ENCODE data around the gene CSNK2B.

CSNK2B gene

GRCh38 chr6:31662124-31662723, 3.7 kb upstream of the CSNK2B start:
- Histone ChIP-seq H3K27ac (no peak overlapping the region), H3K36me3 (replicated peaks) (peaks cover 18% of the 10 kb centered on the region), H3K4me3 (ENCODE audit: low read depth, low read length) (no peak overlapping the region), H3K27me3 (replicated peaks) (no peaks in the 10 kb centered on the region)
- in situ Hi-C loops (cut with HindIII; ENCODE audit: low pct_ligation_motif_present, low sequenced_read_pairs) = no loop called here
- no peak for TF ChIP-seq CTCF (IDR thresholded peaks at IDR 0.05; ENCODE audit: low read depth, low read length, missing control alignments)
- no peak for DNase-seq

- in situ Hi-C loops (cut with HindIII; ENCODE audit: low pct_ligation_motif_present, low sequenced_read_pairs) = no loop called here
- TF ChIP-seq CTCF (IDR thresholded peaks at IDR 0.05; ENCODE audit: low read depth, low read length, missing control alignments) = no peak
- DNase-seq = no peak
- Histone ChIP-seq H3K27ac (peak overlapping the region; percentile 72), H3K27me3 (replicated peaks) (no peaks in the 10 kb centered on the region), H3K4me3 (ENCODE audit: low read depth, low read length) (peak overlapping the region; percentile 77), H3K36me3 (replicated peaks) (peaks cover 27% of the 10 kb centered on the region)
Observed at GRCh38 chr6:31663126-31663960, 2.5 kb upstream of the CSNK2B start.

- H3K27ac ChIP-seq = peak overlapping the region; percentile 72
- DNase-seq = peak; percentile 63
- peak; percentile 25 for TF ChIP-seq CTCF (IDR thresholded peaks at IDR 0.05; ENCODE audit: low read depth, low read length, missing control alignments)
- no peaks in the 10 kb centered on the region for H3K27me3 ChIP-seq (replicated peaks)
- in situ Hi-C loops (cut with HindIII; ENCODE audit: low pct_ligation_motif_present, low sequenced_read_pairs) = no loop called here
- H3K36me3 ChIP-seq (replicated peaks) = peaks cover 35% of the 10 kb centered on the region
- H3K4me3 ChIP-seq (ENCODE audit: low read depth, low read length) = peak overlapping the region; percentile 77
Observed at GRCh38 chr6:31663961-31664789, 1.7 kb upstream of the CSNK2B start.

GRCh38 chr6:31664790-31665500, 935 bp upstream of the CSNK2B start, which contains the start of gene GPANK1:
Gene GPANK1 (minus strand): TSS chr6:31664997. CDS start chr6:31664478, 519 bp downstream.
- in situ Hi-C loops (cut with HindIII; ENCODE audit: low pct_ligation_motif_present, low sequenced_read_pairs) = no loop called here

More at GRCh38 chr6:31664790-31665500, 935 bp upstream of the CSNK2B start, which contains the start of gene GPANK1:
- Histone ChIP-seq H3K36me3 (replicated peaks) (peaks cover 43% of the 10 kb centered on the region), H3K27ac (peak within 1 kb of the TSS; percentile 72), H3K4me3 (ENCODE audit: low read depth, low read length) (peak within 1 kb of the TSS; percentile 77), H3K27me3 (replicated peaks) (no peaks in the 10 kb centered on the region)
- no peak for TF ChIP-seq CTCF (IDR thresholded peaks at IDR 0.05; ENCODE audit: low read depth, low read length, missing control alignments)
- DNase-seq = peak; percentile 92

All from brain microvascular endothelial cell (primary cell).